ENCODE data around the gene CPSF2. TPM values are rescaled to one million over a fixed set of nuclear protein-coding genes. Genes with fewer than 3 reads are reported as not detected.

CPSF2 gene
- total RNA-seq, 2 experiments from 2014 or later: 40.0 to 91.9 TPM

DNA sequence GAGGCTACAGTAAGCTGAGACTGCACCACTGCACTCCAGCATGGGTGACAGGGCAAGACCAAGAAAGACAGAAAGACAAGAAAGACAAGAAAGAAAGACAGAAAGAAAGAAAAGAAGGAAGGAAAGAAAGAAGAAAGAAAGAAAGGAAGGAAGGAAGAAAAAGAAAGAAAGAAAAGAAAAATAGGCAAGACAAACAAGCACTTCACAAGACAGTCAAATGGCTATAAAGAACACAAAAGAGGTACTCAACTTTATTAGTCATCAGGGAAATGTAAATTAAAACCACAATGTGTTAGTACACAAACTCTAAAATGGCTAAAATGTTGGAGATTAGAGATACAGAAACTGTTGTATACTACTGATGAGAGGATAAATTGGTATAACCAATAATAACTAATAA is 22.0 kb upstream of the CPSF2 start:
- no TSS peak for BruUV-seq (replicated peaks)
- POLR2A ChIA-PET: interaction anchor here (0.5 to 1.3 kb wide), 4 partner anchors 8 to 93 kb away, joined by 3 to 5 read pairs (median 4); partner anchors contain the start of gene TRIP11

DNA sequence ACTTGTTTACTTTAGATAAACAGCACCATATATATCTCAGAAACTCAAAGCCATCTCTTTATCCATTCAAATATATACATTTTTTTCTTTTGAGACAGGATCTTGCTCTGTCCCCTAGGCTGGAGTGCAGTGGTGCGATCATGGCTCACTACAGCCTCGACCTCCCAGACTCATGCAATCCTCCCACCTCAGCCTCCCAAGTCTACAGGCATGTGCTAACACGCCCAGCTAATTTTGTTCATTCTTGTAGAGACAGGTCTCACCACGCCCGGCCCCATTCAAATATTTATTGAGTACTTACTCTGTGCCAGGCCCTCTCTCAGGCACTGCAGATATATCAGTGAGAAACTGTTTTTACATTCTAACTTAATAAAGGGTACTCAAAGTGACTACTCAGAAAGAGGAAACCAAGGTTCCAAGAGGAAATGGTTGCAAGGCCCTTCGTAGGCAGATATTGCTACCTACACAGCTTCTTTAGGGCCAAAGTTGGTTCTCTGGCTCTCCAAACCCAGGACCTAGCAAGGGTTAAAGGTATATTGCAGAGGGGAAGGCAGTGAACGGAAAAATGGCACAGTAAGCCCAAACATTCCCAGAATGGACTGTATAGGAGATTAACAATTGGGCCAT is 18.3 kb upstream of the CPSF2 start:
- no peak overlapping the region for H3K4me3 ChIP-seq (ENCODE audit: low read depth, low read length, poor library complexity, severe bottlenecking)

More for the DNA sequence above, 22.0 kb upstream of the CPSF2 start:
- CTCF ChIA-PET (ENCODE audit: unreplicated experiment): no interaction called here
- H3K9me2 ChIP-seq (ENCODE audit: insufficient read depth, low read length): no peaks in the 10 kb centered on the region
- H3K27ac ChIP-seq (ENCODE audit: low read depth, low read length, poor library complexity, severe bottlenecking): no peak overlapping the region
- TF ChIP-seq, protein P1, sequence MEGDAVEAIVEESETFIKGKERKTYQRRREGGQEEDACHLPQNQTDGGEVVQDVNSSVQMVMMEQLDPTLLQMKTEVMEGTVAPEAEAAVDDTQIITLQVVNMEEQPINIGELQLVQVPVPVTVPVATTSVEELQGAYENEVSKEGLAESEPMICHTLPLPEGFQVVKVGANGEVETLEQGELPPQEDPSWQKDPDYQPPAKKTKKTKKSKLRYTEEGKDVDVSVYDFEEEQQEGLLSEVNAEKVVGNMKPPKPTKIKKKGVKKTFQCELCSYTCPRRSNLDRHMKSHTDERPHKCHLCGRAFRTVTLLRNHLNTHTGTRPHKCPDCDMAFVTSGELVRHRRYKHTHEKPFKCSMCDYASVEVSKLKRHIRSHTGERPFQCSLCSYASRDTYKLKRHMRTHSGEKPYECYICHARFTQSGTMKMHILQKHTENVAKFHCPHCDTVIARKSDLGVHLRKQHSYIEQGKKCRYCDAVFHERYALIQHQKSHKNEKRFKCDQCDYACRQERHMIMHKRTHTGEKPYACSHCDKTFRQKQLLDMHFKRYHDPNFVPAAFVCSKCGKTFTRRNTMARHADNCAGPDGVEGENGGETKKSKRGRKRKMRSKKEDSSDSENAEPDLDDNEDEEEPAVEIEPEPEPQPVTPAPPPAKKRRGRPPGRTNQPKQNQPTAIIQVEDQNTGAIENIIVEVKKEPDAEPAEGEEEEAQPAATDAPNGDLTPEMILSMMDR (conservative IDR thresholded peaks at IDR 0.05; ENCODE audit: low read length): no peak
- no peak for TF ChIP-seq EZH2phosphoT487 (IDR thresholded peaks at IDR 0.05; ENCODE audit: borderline replicate concordance, low read depth, low read length)
- no peak for DNase-seq (ENCODE audit: low spot score)
- H3K79me2 ChIP-seq (ENCODE audit: insufficient read depth, low read depth, low read length): peaks cover 65% of the 10 kb centered on the region
- peaks cover under 1% of the 10 kb centered on the region for H3K4me1 ChIP-seq (ENCODE audit: insufficient read depth, low read length, poor library complexity, severe bottlenecking)
- H3K4me3 ChIP-seq (ENCODE audit: low read depth, low read length, poor library complexity, severe bottlenecking): no peak overlapping the region
- intact Hi-C loops (cut with micrococcal nuclease; ENCODE audit: unreplicated experiment): no loop called here
- peaks cover 18% of the 10 kb centered on the region for H3K36me3 ChIP-seq (ENCODE audit: insufficient read depth, low read length)
- H3K4me2 ChIP-seq (ENCODE audit: low read length): no peak overlapping the region
- H4K20me1 ChIP-seq (ENCODE audit: insufficient read depth, low read length): 0 out of 2 replicates have a peak, but pooled peaks cover 3% of the 10 kb centered on the region
- H2AFZ ChIP-seq (ENCODE audit: low read length): no peak overlapping the region
- no peaks in the 10 kb centered on the region for H3K9me3 ChIP-seq (ENCODE audit: low read length)

More for the DNA sequence above, 18.3 kb upstream of the CPSF2 start:
- DNase-seq (ENCODE audit: low spot score): no peak
- Histone ChIP-seq H4K20me1 (ENCODE audit: insufficient read depth, low read length) (0 out of 2 replicates have a peak, but pooled peaks cover 3% of the 10 kb centered on the region), H3K79me2 (ENCODE audit: insufficient read depth, low read depth, low read length) (peaks cover 68% of the 10 kb centered on the region), H3K9me2 (ENCODE audit: insufficient read depth, low read length) (no peaks in the 10 kb centered on the region), H3K27ac (ENCODE audit: low read depth, low read length, poor library complexity, severe bottlenecking) (no peak overlapping the region), H3K9me3 (ENCODE audit: low read length) (no peaks in the 10 kb centered on the region), H3K4me1 (ENCODE audit: insufficient read depth, low read length, poor library complexity, severe bottlenecking) (peaks cover 24% of the 10 kb centered on the region), H3K36me3 (ENCODE audit: insufficient read depth, low read length) (no peaks in the 10 kb centered on the region), H3K4me2 (ENCODE audit: low read length) (no peak overlapping the region), H2AFZ (ENCODE audit: low read length) (no peak overlapping the region)
- TF ChIP-seq, protein P1 (conservative IDR thresholded peaks at IDR 0.05; ENCODE audit: low read length): no peak
- TF ChIP-seq EZH2phosphoT487 (IDR thresholded peaks at IDR 0.05; ENCODE audit: borderline replicate concordance, low read depth, low read length): no peak
- ChIA-PET CTCF (ENCODE audit: unreplicated experiment) (no interaction called here), POLR2A (no interaction called here)
- intact Hi-C loops (cut with micrococcal nuclease; ENCODE audit: unreplicated experiment): no loop called here
- no TSS peak for BruUV-seq (replicated peaks)
